Stimulated activated CD8-positive, alpha-beta memory T cell treated with anti-CD3 and anti-CD28 coated beads, Interleukin-12 subunit alpha, Interleukin-12 subunit beta, amount 100 ng/mL, for 4 hours (primary cell): Measurements from ENCODE around the gene IFITM5.
"Not testable (repeated sequence)": the region's sequence is repeated elsewhere in the genome, so short reads cannot be mapped to it uniquely, and the experiment has no call there.

Experiments
- DNase-seq: peaks from one replicate; pipeline ENCODE4 v3.0.0-alpha.2; 2020; ENCODE audit warnings: low read depth

IFITM5 gene

GRCh38 chr11:299081-299891 is at the start of gene IFITM5:
Gene IFITM5, minus strand, starts transcription at chr11:299526. Its CDS starts 36 bp downstream, at chr11:299490.
- no peak for DNase-seq

- no peak for DNase-seq
These were observed 47.2 kb upstream of the IFITM5 start for GRCh38 chr11:346529-346928.

- DNase-seq: no peak
These were observed 45.7 kb upstream of the IFITM5 start for GRCh38 chr11:344836-345578.

- no peak for DNase-seq
These were observed 43.0 kb upstream of the IFITM5 start for GRCh38 chr11:342328-342727.

- no peak for DNase-seq
These were observed 41.5 kb upstream of the IFITM5 start for GRCh38 chr11:340539-341512.

- no peak for DNase-seq
These were observed 40.6 kb upstream of the IFITM5 start for GRCh38 chr11:339963-340362.

GRCh38 chr11:337711-338110 is 38.4 kb upstream of the IFITM5 start:
- DNase-seq: no peak

- DNase-seq: no peak
These were observed 37.4 kb upstream of the IFITM5 start for GRCh38 chr11:336659-337198.

- no peak for DNase-seq
These were observed 36.7 kb upstream of the IFITM5 start for GRCh38 chr11:335779-336658.

- no peak for DNase-seq
These were observed 35.1 kb upstream of the IFITM5 start for GRCh38 chr11:334264-334994.

- DNase-seq: not testable (repeated sequence)
These were observed 34.4 kb upstream of the IFITM5 start for GRCh38 chr11:333616-334263.

- DNase-seq: no peak
These were observed 33.5 kb upstream of the IFITM5 start for GRCh38 chr11:332651-333480.

- no peak for DNase-seq
These were observed 32.2 kb upstream of the IFITM5 start for GRCh38 chr11:331358-332060.

GRCh38 chr11:330694-331357 is 31.5 kb upstream of the IFITM5 start:
- no peak for DNase-seq

GRCh38 chr11:330307-330693 is 31.0 kb upstream of the IFITM5 start:
- no peak for DNase-seq

GRCh38 chr11:329886-330253 is 30.5 kb upstream of the IFITM5 start:
- no peak for DNase-seq

- DNase-seq: not testable (repeated sequence)
These were observed 29.3 kb upstream of the IFITM5 start for GRCh38 chr11:328516-329100.
